SK-N-SH treated with all-trans-retinoic acid at 6 μM for 48 hours (cell line): ENCODE measurements around the gene DCAF5.

ENCODE experiments used
- ATAC-seq: fragments of 200-7000 bp; cut with Tn5 transposase; 3 replicates; pipeline ENCODE4 v1.9.1; 2020; ENCODE audit warnings: mild to moderate bottlenecking, moderate library complexity
- ARNTL ChIP-seq: fragments of 450-650 bp; formaldehyde crosslinking; IDR thresholded peaks from 2 replicates; pipeline ENCODE4 v1.5.0; 2020; ENCODE audit warnings: low read depth, mild to moderate bottlenecking, moderate library complexity, borderline replicate concordance
- BACH2 ChIP-seq: fragments of 250-450 bp; sonication (Bioruptor Pico); IDR thresholded peaks from 2 replicates; pipeline ENCODE4 v1.9.0; 2021; ENCODE audit warnings: mild to moderate bottlenecking, borderline replicate concordance
- CREB5 ChIP-seq: fragments of 250-450 bp; sonication (Bioruptor Pico); IDR thresholded peaks from 2 replicates; pipeline ENCODE4 v1.5.1; 2020; ENCODE audit warnings: low read depth, mild to moderate bottlenecking, moderate library complexity
- CSDC2 ChIP-seq: fragments of 250-450 bp; sonication (Bioruptor Pico); IDR thresholded peaks from 2 replicates; pipeline ENCODE4 v1.5.0; 2020; ENCODE audit warnings: mild to moderate bottlenecking, moderate library complexity
- ESRRG ChIP-seq: fragments of 250-450 bp; sonication (Bioruptor Pico); IDR thresholded peaks from 2 replicates; pipeline ENCODE4 v1.6.1; 2021; ENCODE audit warnings: mild to moderate bottlenecking
- GLIS3 ChIP-seq: fragments of 250-450 bp; sonication (Bioruptor Pico); IDR thresholded peaks from 2 replicates; pipeline ENCODE4 v1.5.0; 2020; ENCODE audit warnings: mild to moderate bottlenecking, moderate library complexity
- ISL1 ChIP-seq: fragments of 250-450 bp; sonication (Bioruptor Pico); IDR thresholded peaks from 2 replicates; pipeline ENCODE4 v2.1.2; 2022; ENCODE audit warnings: mild to moderate bottlenecking, moderate library complexity
- OSR1 ChIP-seq: fragments of 250-450 bp; sonication (Bioruptor Pico); IDR thresholded peaks from 2 replicates; pipeline ENCODE4 v1.8.0; 2022; ENCODE audit warnings: moderate library complexity, mild to moderate bottlenecking, inconsistent platforms
- POU6F1 ChIP-seq: fragments of 250-450 bp; sonication (Bioruptor Pico); IDR thresholded peaks from 2 replicates; pipeline ENCODE4 v1.8.0; 2021; ENCODE audit warnings: low read depth, mild to moderate bottlenecking, moderate library complexity, borderline replicate concordance
- PPARA ChIP-seq: fragments of 250-450 bp; sonication (Bioruptor Pico); IDR thresholded peaks from 2 replicates; pipeline ENCODE4 v1.5.0; 2020; ENCODE audit warnings: mild to moderate bottlenecking, borderline replicate concordance
- RARB ChIP-seq: fragments of 250-450 bp; sonication (Bioruptor Pico); IDR thresholded peaks from 2 replicates; pipeline ENCODE4 v1.8.0; 2021; ENCODE audit warnings: mild to moderate bottlenecking, moderate library complexity
- SNAI2 ChIP-seq: fragments of 250-450 bp; sonication (Bioruptor Pico); IDR thresholded peaks from 2 replicates; pipeline ENCODE4 v1.5.0; 2020; ENCODE audit warnings: mild to moderate bottlenecking, moderate library complexity
- TCF4 ChIP-seq: fragments of 250-450 bp; sonication (Bioruptor Pico); IDR thresholded peaks from 2 replicates; pipeline ENCODE4 v1.8.0; 2021; ENCODE audit warnings: mild to moderate bottlenecking, moderate library complexity, borderline replicate concordance
- TOX ChIP-seq: fragments of 250-450 bp; sonication (Bioruptor Pico); IDR thresholded peaks from 2 replicates; pipeline ENCODE4 v1.8.0; 2021; ENCODE audit warnings: mild to moderate bottlenecking, moderate library complexity, borderline replicate concordance
- ZC3H10 ChIP-seq: fragments of 250-450 bp; sonication (Bioruptor Pico); IDR thresholded peaks from 2 replicates; pipeline ENCODE4 v1.5.1; 2021; ENCODE audit warnings: mild to moderate bottlenecking, moderate library complexity
- ZFP30 ChIP-seq: fragments of 450-650 bp; formaldehyde crosslinking; IDR thresholded peaks from 2 replicates; pipeline ENCODE4 v1.5.0; 2022; ENCODE audit warnings: mild to moderate bottlenecking, moderate library complexity
- ZNF70 ChIP-seq: fragments of 450-650 bp; formaldehyde crosslinking; IDR thresholded peaks from 2 replicates; pipeline ENCODE4 v1.5.0; 2020; ENCODE audit warnings: mild to moderate bottlenecking, moderate library complexity
- ZNF8 ChIP-seq: fragments of 450-650 bp; formaldehyde crosslinking; IDR thresholded peaks from 2 replicates; pipeline ENCODE4 v1.5.0; 2020; ENCODE audit warnings: mild to moderate bottlenecking, moderate library complexity
- TF ChIP-seq, protein P1 (sequence below): fragments of 250-450 bp; sonication (Bioruptor Pico); IDR thresholded peaks from 2 replicates; pipeline ENCODE4 v1.5.0; 2020; ENCODE audit warnings: mild to moderate bottlenecking, moderate library complexity
- TF ChIP-seq, protein P2 (sequence below): fragments of 250-450 bp; sonication (Bioruptor Pico); IDR thresholded peaks from 2 replicates; pipeline ENCODE4 v1.8.0; 2020; ENCODE audit warnings: mild to moderate bottlenecking, moderate library complexity, borderline replicate concordance

DCAF5 gene

DNA sequence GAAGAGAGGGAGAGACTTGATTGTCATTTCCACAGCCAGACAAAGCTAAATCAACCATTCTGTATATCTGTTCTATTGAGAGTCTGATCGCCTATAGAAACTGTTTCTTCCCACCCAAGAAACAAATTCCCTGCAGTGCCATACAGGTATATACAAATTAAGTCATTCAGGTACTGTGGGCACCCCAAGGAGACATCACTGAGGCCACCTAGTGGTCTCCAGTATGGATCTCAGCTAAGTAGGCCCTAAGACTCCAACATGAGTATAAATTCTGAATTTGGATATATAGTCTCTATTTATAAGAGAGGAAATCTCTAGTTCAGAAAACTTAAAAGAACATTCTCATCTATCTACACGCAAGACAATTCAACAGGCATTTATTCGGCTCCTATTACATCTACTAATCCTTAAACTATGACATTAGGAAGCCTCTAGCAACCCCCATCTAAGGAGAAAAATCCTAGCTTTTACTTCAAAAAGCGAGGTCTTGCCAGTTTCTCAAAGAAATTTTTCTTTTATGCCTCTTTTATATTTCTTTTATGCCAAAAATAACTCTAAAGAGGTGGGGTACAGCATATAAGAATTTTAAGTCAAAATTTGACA, 62.6 kb downstream of the DCAF5 start (continued):
- TF ChIP-seq CREB5: no peak

GRCh38 chr14:69089046-69089445, 63.9 kb downstream of the DCAF5 start:
- ATAC-seq: no peak
- TF ChIP-seq ZC3H10 (CRISPR knock-in tag) (no peak), ARNTL (CRISPR knock-in tag) (no peak), RARB (no peak), ESRRG (no peak), CSDC2 (no peak), TOX (CRISPR knock-in tag) (no peak), BACH2 (CRISPR knock-in tag) (no peak), POU6F1 (CRISPR knock-in tag) (no peak), SNAI2 (no peak), ZNF8 (no peak), ZFP30 (CRISPR knock-in tag) (no peak)
- TF ChIP-seq, protein P1, sequence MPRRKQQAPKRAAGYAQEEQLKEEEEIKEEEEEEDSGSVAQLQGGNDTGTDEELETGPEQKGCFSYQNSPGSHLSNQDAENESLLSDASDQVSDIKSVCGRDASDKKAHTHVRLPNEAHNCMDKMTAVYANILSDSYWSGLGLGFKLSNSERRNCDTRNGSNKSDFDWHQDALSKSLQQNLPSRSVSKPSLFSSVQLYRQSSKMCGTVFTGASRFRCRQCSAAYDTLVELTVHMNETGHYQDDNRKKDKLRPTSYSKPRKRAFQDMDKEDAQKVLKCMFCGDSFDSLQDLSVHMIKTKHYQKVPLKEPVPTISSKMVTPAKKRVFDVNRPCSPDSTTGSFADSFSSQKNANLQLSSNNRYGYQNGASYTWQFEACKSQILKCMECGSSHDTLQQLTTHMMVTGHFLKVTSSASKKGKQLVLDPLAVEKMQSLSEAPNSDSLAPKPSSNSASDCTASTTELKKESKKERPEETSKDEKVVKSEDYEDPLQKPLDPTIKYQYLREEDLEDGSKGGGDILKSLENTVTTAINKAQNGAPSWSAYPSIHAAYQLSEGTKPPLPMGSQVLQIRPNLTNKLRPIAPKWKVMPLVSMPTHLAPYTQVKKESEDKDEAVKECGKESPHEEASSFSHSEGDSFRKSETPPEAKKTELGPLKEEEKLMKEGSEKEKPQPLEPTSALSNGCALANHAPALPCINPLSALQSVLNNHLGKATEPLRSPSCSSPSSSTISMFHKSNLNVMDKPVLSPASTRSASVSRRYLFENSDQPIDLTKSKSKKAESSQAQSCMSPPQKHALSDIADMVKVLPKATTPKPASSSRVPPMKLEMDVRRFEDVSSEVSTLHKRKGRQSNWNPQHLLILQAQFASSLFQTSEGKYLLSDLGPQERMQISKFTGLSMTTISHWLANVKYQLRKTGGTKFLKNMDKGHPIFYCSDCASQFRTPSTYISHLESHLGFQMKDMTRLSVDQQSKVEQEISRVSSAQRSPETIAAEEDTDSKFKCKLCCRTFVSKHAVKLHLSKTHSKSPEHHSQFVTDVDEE (CRISPR knock-in tag): no peak

- ATAC-seq: peak; percentile 91
- TF ChIP-seq GLIS3 (no peak), BACH2 (CRISPR knock-in tag) (no peak), ARNTL (CRISPR knock-in tag) (no peak), PPARA (CRISPR knock-in tag) (no peak), ZNF70 (no peak), ISL1 (CRISPR knock-in tag) (peak; percentile 78), OSR1 (no peak), ZNF8 (no peak), TCF4 (peak; percentile 56), TOX (CRISPR knock-in tag) (no peak)
- TF ChIP-seq, protein P2, sequence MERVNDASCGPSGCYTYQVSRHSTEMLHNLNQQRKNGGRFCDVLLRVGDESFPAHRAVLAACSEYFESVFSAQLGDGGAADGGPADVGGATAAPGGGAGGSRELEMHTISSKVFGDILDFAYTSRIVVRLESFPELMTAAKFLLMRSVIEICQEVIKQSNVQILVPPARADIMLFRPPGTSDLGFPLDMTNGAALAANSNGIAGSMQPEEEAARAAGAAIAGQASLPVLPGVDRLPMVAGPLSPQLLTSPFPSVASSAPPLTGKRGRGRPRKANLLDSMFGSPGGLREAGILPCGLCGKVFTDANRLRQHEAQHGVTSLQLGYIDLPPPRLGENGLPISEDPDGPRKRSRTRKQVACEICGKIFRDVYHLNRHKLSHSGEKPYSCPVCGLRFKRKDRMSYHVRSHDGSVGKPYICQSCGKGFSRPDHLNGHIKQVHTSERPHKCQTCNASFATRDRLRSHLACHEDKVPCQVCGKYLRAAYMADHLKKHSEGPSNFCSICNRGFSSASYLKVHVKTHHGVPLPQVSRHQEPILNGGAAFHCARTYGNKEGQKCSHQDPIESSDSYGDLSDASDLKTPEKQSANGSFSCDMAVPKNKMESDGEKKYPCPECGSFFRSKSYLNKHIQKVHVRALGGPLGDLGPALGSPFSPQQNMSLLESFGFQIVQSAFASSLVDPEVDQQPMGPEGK (CRISPR knock-in tag): 0 out of 2 replicates have a peak, but pooled peaks have one; percentile 18
Measured at GRCh38 chr14:69088586-69088985, 64.3 kb downstream of the DCAF5 start.

GRCh38 chr14:69087061-69087461, 65.9 kb downstream of the DCAF5 start:
- no peak; the same call in 2 of the 3 replicates for ATAC-seq
- TF ChIP-seq POU6F1 (CRISPR knock-in tag) (no peak), ZFP30 (CRISPR knock-in tag) (no peak), OSR1 (no peak), ZNF70 (no peak), PPARA (CRISPR knock-in tag) (no peak), ESRRG (no peak), ZNF8 (no peak), CREB5 (no peak)
- TF ChIP-seq, protein P1 (CRISPR knock-in tag): no peak
- TF ChIP-seq, protein P2 (CRISPR knock-in tag): no peak
